ENCODE data around the gene MPC1.

DNA sequence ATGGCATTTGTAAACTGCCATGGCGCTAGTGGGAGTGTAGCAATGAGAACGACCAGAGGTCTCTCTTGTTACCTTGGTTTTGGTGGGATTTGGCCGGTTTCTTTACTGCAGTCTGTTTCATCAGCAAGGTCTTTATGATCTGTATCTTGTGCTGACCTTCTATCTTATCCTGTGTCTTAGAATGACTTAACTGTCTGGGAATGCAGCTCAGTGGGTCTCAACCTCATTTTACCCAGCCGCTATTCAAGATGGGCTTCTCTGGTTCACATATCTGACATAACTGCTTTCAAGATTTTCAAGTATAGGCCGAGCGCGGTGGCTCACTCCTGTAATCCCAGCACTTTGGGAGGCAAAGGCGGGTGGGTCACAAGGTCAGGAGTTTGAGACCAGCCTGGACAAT lies 38.5 kb downstream of the MPC1 start:
- TF ChIP-seq, protein P1, sequence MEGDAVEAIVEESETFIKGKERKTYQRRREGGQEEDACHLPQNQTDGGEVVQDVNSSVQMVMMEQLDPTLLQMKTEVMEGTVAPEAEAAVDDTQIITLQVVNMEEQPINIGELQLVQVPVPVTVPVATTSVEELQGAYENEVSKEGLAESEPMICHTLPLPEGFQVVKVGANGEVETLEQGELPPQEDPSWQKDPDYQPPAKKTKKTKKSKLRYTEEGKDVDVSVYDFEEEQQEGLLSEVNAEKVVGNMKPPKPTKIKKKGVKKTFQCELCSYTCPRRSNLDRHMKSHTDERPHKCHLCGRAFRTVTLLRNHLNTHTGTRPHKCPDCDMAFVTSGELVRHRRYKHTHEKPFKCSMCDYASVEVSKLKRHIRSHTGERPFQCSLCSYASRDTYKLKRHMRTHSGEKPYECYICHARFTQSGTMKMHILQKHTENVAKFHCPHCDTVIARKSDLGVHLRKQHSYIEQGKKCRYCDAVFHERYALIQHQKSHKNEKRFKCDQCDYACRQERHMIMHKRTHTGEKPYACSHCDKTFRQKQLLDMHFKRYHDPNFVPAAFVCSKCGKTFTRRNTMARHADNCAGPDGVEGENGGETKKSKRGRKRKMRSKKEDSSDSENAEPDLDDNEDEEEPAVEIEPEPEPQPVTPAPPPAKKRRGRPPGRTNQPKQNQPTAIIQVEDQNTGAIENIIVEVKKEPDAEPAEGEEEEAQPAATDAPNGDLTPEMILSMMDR (IDR thresholded peaks at IDR 0.05): no peak
- TF ChIP-seq POLR2A (IDR thresholded peaks at IDR 0.05) (no peak), EP300 (IDR thresholded peaks at IDR 0.05; ENCODE audit: low read depth) (no peak)

Data from transverse colon (tissue), 3 donors.